Duodenal mucosa (tissue), 2 donors: ENCODE results near the gene C3orf52.

ENCODE experiments used
- H3K27ac ChIP-seq: one replicate; pipeline ENCODE4 v1.7.0; 2013; ENCODE audit warnings: low read depth, low read length
- H3K27me3 ChIP-seq, 2 donors: one replicate each; pipeline ENCODE4 v1.7.0; 2013; ENCODE audit warnings: low read length in 2 of 2, control low read depth in 1 of 2; ENCODE audit not compliant: insufficient read depth in 2 of 2, control insufficient read depth in 1 of 2
- H3K36me3 ChIP-seq, 2 donors: one replicate each; pipeline ENCODE4 v1.7.0; 2013; ENCODE audit warnings: low read length in 2 of 2, control low read depth in 1 of 2; ENCODE audit not compliant: insufficient read depth in 2 of 2, control insufficient read depth in 1 of 2
- H3K4me1 ChIP-seq, 2 donors: one replicate each; pipeline ENCODE4 v1.7.0; 2013; ENCODE audit warnings: low read length in 2 of 2, control low read depth in 1 of 2; ENCODE audit not compliant: insufficient read depth in 2 of 2, control insufficient read depth in 1 of 2
- H3K4me3 ChIP-seq, 2 donors: one replicate each; pipeline ENCODE4 v1.7.0; 2013; ENCODE audit warnings: low read length in 2 of 2, low read depth in 1 of 2
- H3K9ac ChIP-seq, 2 donors: one replicate each; pipeline ENCODE4 v1.7.0; 2013; ENCODE audit warnings: low read length in 2 of 2, low read depth in 1 of 2
- H3K9me3 ChIP-seq, 2 donors: one replicate each; pipeline ENCODE4 v1.7.0; 2013; ENCODE audit warnings: low read length in 2 of 2, control low read depth in 1 of 2; ENCODE audit not compliant: control insufficient read depth in 1 of 2

C3orf52 gene

DNA sequence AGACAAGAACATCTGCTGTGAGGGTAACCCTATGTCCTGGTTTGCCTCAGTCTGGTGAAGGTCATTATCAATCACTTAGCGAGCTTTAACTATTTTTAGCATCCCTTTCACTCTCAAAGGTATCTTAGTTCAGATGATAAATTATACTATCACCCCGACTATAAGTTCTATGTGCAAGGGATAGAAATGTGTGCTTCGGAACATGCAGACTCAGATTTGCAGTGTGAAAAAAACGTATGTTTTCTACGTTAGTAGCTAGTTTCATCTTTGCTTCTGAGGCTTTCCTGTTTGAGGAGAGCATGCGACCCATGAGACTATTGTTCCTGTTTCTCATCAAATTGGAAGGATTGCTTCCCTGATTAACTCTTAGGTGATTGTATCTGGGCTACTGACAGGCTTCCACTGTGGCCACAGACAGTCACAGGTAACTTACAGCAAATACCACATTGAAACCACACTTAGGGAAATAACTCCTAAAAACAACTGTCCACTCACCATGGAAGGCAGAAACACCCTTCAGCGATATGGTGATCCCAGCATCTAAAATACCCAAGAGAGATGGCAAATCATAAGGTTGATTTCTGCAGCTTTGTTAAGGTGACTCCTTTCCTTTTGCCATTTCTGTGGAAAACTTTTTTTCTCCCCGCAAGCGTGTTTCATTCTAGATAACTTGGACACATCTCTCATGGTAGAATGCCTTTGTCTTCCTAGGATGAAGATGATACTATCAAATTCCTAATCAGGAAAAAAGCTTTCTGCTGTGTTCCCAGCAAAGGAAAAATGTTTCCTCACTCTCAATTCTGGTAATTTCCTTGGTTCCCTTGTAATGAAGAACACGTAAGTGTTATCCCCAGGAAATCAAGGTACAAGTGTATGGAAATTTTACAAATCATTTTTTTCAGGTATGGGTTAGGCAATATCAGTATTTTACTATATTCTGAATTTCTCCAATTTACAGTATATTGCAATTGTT, 41.6 kb downstream of the C3orf52 start:
- H3K4me3 ChIP-seq, result peak overlapping the region in 1 of 2 donors; percentile 44
- no peaks in the 10 kb centered on the region for H3K27me3 ChIP-seq
- H3K36me3 ChIP-seq, result no peaks in the 10 kb centered on the region
- peaks cover 9 to 12% of the 10 kb centered on the region in 2 donors for H3K4me1 ChIP-seq
- no peak overlapping the region for H3K9ac ChIP-seq
- H3K27ac ChIP-seq, result no peak overlapping the region
- no peaks in the 10 kb centered on the region for H3K9me3 ChIP-seq

DNA sequence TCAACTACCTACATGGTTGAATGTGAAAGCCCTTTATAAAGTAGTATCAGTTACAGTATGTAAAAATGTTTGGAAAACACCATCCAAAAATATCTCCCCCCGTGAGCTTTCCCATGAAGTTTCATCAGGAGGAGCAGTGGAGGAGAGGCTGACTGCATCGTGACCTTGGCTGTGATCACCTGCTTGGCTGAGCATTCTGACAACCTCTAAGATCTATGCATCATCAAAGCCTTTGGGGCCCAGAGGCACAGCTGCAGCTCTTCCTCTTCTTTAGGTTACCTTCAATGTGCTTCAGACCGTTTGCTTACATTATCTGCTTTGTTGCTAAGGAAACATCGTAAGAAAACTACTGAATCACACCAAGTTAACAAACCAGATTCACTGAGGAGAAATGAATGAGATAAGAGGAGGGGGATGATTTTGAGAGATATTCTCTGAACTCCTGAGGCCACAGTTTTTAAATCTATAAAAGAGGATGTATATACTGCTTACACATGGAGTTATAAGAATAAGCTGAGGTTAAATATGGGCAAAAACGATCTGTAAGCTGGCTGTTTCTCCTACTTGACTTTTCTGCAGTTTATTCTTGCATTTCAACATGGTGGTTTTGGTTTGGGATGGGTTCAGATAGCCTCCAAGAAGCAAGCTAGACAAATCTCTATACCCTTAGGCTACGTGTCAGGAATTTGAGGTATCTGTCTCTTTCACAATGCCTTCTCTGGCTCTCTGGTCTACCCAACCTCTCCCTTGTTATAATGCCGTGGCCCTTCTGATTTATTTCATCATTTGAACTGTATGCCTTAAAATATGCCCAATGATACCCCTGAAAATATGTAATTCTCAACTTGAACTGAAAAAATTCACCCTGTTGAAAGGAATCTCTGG, 42.9 kb downstream of the C3orf52 start:
- H3K9me3 ChIP-seq, result no peaks in the 10 kb centered on the region
- H3K4me3 ChIP-seq, result no peak overlapping the region
- no peak overlapping the region for H3K9ac ChIP-seq
- peaks cover 9 to 17% of the 10 kb centered on the region in 2 donors for H3K4me1 ChIP-seq
- no peaks in the 10 kb centered on the region for H3K27me3 ChIP-seq
- H3K27ac ChIP-seq, result no peak overlapping the region
- H3K36me3 ChIP-seq, result no peaks in the 10 kb centered on the region

- H3K9ac ChIP-seq, result no peak overlapping the region
- H3K4me1 ChIP-seq, result peaks cover 19 to 24% of the 10 kb centered on the region in 2 donors
- no peaks in the 10 kb centered on the region for H3K36me3 ChIP-seq
Measured at GRCh38 chr3:112129925-112130637, 43.9 kb downstream of the C3orf52 start.

GRCh38 chr3:112130638-112130993, 44.4 kb downstream of the C3orf52 start:
- H3K4me1 ChIP-seq, result peaks cover 22 to 26% of the 10 kb centered on the region in 2 donors
- H3K27ac ChIP-seq, result no peak overlapping the region
- H3K9me3 ChIP-seq, result no peaks in the 10 kb centered on the region
- H3K9ac ChIP-seq, result no peak overlapping the region
- H3K27me3 ChIP-seq, result no peaks in the 10 kb centered on the region
- H3K36me3 ChIP-seq, result no peaks in the 10 kb centered on the region
- H3K4me3 ChIP-seq, result no peak overlapping the region

More at GRCh38 chr3:112129925-112130637, 43.9 kb downstream of the C3orf52 start:
- H3K27me3 ChIP-seq, result no peaks in the 10 kb centered on the region
- no peaks in the 10 kb centered on the region for H3K9me3 ChIP-seq
- no peak overlapping the region for H3K27ac ChIP-seq
- no peak overlapping the region for H3K4me3 ChIP-seq

DNA sequence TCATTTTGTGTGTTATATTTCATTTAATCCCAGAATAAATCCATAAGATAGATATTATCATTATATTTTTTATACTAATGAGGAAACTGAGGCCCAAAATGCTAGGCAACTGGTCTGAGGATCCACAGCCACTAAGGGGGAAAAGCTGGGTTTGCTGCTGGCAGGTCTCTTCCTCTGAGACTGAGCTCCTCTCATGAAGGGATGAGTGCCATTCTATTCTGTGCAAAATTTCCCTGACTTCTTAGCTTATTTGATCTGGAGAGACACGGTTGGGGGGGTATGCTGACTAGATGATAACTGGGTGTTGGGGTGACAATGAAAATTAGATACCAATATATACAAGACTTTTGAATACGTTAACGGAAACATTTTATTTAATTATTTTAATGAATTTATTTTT, 44.9 kb downstream of the C3orf52 start:
- Histone ChIP-seq H3K4me3 (no peak overlapping the region), H3K9ac (no peak overlapping the region), H3K27ac (no peak overlapping the region), H3K27me3 (no peaks in the 10 kb centered on the region), H3K4me1 (peaks cover 22 to 26% of the 10 kb centered on the region in 2 donors), H3K9me3 (no peaks in the 10 kb centered on the region), H3K36me3 (no peaks in the 10 kb centered on the region)

DNA sequence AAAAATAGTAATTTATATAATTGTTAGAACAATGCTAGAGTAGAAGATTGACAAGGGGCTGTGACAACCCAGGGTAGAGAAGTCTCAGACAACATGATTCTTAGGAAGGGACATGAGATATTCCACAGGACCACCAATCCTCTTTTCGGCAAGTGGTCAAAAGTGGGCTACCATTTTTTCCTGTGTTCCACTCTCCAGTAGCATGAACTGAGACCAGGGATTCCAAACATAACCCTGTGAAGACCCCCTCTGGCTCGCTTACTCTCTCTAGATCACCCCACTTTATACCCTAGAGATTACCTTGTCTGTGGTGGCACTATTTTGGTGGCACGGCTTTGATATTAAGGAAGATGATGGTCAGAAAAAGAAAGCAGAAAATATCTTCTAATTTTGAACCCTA, 45.9 kb downstream of the C3orf52 start:
- H3K4me3 ChIP-seq, result peak overlapping the region in 1 of 2 donors; percentile 38
- H3K4me1 ChIP-seq, result peaks cover 14 to 22% of the 10 kb centered on the region in 2 donors
- H3K9me3 ChIP-seq, result no peaks in the 10 kb centered on the region
- H3K36me3 ChIP-seq, result no peaks in the 10 kb centered on the region
- no peaks in the 10 kb centered on the region for H3K27me3 ChIP-seq
- no peak overlapping the region for H3K9ac ChIP-seq
- H3K27ac ChIP-seq, result no peak overlapping the region

GRCh38 chr3:112132554-112132953, 46.4 kb downstream of the C3orf52 start:
- H3K27ac ChIP-seq, result no peak overlapping the region

GRCh38 chr3:112132975-112133448, 46.8 kb downstream of the C3orf52 start, which contains the start of gene GCSAM:
Gene GCSAM (minus strand): TSS chr3:112133248. CDS start chr3:112133120, 128 bp downstream.
- no peaks in the 10 kb centered on the region for H3K27me3 ChIP-seq
- H3K4me3 ChIP-seq, result peak within 1 kb of the TSS; percentile 19 to 38
- no peaks in the 10 kb centered on the region for H3K36me3 ChIP-seq
- peak within 1 kb of the TSS in 1 of 2 donors; percentile 5 for H3K9ac ChIP-seq
- no peaks in the 10 kb centered on the region for H3K9me3 ChIP-seq
- H3K27ac ChIP-seq, result no peak within 1 kb of the TSS
- H3K4me1 ChIP-seq, result peaks cover 15 to 19% of the 10 kb centered on the region in 2 donors

More at GRCh38 chr3:112132554-112132953, 46.4 kb downstream of the C3orf52 start:
- no peaks in the 10 kb centered on the region for H3K36me3 ChIP-seq
- H3K9ac ChIP-seq, result no peak overlapping the region
- peaks cover 12 to 22% of the 10 kb centered on the region in 2 donors for H3K4me1 ChIP-seq
- H3K9me3 ChIP-seq, result no peaks in the 10 kb centered on the region
- no peaks in the 10 kb centered on the region for H3K27me3 ChIP-seq
- peak overlapping the region; percentile 19 to 38 for H3K4me3 ChIP-seq

GRCh38 chr3:112133626-112134334, 47.6 kb downstream of the C3orf52 start:
- Histone ChIP-seq H3K27me3 (no peaks in the 10 kb centered on the region), H3K36me3 (no peaks in the 10 kb centered on the region), H3K9me3 (no peaks in the 10 kb centered on the region), H3K27ac (no peak overlapping the region), H3K4me3 (no peak overlapping the region), H3K9ac (no peak overlapping the region), H3K4me1 (peaks cover 14 to 16% of the 10 kb centered on the region in 2 donors)
